DMS114 treated with DMSO at 0.1 percent for 48 hours (cell line): ENCODE data around the gene HS6ST1.

Experiments
- DNase-seq: peaks from one replicate; lab custom pipeline; 2025; ENCODE audit not compliant: unreplicated experiment; lab: John Stamatoyannopoulos, UW

The HS6ST1 gene

DNA sequence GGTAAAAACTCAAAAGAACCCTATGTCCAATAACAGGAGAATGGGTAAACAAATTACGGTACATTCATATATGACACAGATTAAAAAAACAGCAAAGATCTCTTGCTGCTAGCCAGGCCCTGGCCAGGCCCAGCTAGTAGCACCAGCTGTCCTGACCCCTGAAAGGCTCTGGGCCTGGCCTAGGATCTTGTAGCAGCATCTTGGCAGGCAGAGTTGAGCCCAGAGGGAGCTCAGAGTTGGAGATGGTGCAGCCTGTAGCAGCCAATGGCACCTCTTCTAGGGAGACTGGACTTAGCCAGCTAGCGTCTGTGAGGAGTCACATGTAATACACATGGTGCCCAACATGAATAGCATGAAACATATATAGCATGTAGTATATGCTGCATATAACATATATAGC, 69.1 kb downstream of the HS6ST1 start:
- no peak for DNase-seq

DNA sequence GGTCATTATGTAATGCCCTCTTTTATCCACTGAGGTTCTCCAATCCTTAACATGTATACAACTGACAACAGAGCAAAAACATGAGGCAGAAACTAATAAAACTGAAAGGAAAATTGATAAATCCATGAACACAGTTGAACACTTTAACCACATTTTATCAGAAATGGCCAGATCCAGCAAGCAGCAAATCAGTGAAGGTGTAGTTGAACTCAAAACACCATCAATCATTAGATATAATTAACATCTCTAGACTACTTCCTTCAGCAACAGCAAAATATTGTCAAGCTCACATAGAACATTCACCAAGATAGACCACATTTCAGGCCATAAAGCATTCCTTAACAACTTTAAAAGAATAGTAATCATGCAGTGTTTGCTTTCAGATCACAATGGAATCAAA, 72.9 kb downstream of the HS6ST1 start:
- DNase-seq: no peak

DNA sequence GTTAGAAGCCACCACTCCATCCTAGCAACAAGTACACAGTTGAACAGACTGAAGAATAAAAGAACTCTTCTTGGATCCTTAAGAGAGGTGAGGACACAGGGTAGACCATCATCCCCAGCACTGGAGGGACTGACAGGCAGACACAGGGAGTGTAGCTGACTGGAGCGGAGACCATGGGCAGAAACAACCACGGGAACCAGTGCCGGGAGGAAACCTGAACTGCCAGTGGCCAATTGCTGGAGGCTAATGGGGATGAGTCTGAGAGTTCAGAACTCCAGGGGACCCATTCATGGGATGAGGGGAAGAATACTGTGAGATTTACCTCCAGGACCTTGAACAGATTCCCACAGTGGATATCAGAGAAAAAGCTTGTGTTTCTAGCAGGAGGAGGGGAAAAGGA, 76.8 kb downstream of the HS6ST1 start:
- no peak for DNase-seq

DNA sequence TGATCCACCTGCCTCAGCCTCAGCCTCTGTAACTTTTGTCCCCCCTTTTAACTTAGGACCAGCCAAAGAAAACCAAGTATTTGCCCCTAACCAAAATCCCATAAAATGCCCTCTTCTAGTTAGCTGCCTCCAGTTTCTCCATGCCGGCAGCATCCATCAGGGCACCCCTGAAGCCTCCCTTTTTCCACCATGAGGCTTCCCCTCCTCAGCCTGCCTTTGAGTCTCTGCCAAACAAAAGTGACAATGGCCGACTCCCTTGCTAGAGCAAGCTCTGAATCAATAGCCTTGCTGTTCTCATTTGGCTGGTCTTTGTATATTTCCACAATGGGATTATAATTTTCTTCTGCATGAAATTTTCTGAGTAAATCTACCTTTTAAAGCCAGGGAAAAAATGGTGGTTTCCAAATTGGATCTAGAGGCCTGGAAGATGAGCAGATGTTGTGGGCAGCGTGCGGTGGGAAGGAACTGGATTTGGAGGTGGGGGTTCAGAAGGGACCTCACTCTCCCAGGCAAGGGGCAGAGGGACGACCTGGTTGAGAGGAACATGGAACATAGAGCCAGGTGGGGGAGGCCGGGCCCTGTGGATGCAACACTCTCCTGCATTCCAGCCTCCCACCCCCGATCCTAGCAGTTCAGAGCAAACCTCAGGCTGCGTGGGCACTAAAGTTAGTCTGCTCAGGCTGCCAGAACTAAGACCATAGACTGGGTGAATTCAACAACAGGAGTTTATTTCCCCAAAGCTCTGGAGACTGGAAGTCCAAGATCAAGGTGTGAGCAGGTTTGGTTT, 80.6 kb downstream of the HS6ST1 start:
- no peak for DNase-seq

DNA sequence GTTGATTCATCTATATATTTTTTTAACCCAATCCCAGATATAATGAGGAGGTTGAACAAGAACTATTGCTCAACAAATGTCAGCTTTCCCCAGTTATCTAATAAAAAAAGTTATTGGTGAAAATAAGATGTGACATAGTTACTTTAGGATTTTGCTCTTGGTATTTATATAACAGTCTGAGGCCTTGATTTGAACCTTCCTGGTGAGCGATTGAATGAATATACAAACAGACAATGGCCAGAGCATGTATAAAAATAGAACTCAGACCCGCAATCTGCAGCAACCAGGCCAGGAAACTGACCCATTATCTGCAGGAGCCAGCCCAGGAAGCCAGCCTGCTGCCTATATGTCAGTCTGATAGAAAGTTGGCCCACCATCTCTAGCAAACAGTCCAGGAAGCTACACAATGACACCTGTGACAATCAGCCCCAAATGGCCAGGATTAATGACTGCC, 81.6 kb downstream of the HS6ST1 start:
- no peak for DNase-seq

DNA sequence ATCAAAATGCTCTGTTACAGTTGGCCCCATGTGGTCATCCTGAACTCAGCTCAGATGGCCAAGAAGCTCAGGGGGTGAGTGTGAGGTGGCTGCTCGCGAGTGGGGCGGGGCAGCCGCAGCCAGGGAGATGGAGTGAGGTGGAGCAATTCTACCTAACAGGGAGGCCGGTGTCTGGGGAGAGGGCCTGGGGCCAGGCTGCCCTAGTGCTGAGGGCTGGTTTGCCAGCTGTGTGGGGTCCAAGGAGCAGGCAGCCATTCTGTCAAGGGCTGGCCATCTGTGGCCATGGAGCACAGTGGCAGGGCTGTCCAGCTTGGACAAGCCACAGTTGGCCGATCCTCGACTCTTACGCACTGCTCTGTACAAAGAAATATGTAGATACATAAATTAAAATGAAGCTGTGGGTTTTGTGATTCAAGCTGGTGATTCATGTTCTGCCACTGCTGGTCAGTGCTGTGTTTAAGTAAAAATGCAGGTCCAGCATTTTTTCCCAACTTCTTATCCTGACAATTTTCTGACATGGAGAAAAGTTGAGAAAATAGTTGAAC, 82.1 kb downstream of the HS6ST1 start:
- no peak for DNase-seq

DNA sequence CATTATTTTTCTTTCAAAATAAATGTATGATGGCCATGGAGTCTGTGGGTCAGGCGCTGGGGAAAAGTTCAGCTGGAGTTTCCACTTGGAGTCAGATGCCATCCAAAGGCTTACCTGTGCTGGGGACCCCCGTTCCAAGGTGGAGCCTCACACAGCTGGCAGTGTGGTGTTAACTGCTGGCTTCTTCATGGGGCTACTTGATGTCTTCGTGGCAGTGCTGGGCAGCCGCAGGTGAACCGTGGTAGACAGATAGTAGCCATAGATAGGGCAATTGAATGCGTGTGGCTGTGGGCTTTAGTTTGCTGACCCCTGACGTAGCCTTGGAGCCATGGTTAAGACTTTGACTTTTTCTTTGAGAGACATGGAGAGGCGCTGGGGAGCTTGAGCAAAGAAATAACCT, 83.1 kb downstream of the HS6ST1 start:
- DNase-seq: no peak

DNA sequence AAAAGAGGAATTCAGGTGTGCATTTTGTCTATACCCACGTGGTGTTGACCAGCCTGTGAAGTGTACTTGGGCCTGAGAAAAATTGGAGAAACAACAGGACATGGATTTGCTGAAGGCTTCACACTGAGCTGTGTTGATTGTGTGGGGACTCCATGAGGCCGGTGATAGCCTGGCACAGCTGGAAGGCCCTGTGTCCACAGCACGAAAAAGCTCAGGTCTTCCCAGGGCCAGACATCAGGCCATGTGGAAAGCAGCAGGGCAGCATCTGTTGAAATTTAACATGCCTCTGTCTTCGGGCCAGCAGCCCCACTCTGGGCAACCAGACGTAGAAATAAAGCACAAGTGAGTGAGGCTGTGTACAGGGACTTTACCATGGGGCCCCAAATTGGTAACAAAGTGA, 84.1 kb downstream of the HS6ST1 start:
- no peak for DNase-seq

DNA sequence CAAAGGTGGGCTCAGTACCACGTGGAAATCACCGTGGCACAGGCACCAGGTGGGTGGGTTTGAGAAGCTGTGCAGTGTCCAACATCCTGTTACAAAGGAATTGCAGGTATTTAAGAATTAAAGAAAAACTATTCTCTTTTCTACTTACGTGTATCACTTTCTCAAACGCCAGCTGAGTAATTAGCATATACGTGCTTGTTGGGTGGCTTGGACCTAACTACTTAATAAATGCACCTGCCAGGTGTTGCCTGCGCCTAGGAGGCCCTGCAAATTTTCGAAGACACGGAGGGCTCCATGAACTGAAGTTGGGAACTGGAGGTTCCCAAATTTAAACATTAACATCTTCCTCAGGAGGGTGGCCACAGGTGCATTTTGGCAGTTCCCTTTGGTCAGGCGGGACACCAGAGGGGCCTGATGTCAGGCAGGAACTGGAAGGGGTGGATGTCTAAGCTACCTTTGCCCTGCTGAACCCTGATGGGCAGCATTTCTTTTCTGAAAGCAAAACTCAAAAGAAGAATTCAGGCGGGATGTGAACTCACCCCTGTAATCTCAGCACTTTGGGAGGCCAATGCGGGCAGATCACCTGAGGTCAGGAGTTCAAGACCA, 84.8 kb downstream of the HS6ST1 start:
- DNase-seq: no peak

DNA sequence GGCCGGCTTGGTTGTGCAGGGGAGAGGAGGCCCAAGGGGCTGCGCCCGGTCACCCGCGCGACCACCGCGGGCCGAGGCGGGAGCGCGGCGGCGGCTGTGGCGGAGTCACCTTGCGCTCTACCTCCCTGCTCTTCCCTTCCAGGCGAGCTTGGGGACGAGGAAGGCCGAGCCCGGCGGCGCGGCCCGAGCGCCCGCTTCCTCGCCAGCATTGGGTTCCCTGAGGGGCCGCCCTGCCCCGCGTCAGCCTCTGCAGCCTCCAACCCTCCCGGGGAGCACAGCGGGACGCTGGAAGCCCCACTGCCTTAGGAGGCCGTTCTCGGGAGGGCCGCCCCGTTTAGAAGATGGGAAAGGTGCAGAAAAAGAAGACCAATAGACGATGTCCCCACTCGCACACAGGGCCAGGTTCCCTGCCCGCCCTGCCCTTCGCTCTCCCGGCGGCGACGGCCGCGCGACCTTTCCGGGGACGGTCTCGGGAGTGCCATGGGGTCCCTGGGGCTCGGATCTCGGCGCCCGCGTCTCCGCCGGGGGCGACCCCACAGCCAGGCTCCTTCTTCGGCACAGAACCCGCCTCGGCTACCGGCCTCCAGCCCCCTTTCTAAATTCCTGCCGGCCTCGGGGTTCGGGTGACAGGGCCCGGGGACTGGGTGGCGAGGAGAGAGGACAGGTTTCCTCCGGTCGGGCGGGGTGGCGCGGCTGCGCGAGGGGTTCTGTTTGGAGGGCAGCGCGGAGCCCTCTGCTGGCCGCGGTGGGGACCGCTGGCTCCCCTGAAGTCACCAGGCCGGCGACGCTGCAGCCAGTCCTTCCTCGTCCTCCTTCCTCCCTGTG, 85.5 kb downstream of the HS6ST1 start:
- peak; percentile 21 for DNase-seq

DNA sequence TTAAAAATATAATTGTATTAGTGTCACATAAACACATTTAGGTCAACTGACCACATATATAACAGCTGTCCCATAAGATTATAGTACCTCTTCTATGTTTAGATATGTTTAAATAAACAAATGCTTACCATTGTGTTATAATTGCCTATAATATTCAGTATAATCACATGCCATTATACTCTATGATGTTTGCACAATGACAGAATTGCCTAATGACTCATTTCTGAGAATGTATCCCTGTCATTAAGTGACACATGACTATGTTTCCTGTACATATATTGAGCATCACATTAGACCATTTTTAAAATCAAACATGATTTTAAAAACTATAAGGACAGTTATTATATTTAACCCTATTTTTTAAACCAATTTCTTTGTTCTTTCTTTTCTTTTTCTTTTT, 89.8 kb downstream of the HS6ST1 start:
- DNase-seq: no peak

DNA sequence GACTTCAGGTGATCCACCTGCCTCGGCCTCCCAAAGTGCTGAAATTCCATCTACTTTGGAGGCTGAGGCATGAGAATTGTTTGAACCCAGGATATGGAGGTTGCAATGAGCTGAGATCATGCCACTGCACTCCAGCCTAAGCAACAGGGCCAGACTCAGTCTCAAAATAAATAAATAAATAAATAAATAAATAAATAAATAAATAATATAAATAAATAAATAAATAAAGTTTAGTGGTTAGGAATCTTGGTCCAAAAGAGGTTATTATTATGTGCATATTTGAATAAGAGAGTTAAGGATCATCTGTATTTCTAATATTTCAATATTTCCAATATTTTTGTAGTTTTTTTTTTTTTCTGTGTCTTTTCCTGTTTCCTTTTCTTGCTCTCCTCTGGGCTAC, 90.8 kb downstream of the HS6ST1 start:
- no peak for DNase-seq

DNA sequence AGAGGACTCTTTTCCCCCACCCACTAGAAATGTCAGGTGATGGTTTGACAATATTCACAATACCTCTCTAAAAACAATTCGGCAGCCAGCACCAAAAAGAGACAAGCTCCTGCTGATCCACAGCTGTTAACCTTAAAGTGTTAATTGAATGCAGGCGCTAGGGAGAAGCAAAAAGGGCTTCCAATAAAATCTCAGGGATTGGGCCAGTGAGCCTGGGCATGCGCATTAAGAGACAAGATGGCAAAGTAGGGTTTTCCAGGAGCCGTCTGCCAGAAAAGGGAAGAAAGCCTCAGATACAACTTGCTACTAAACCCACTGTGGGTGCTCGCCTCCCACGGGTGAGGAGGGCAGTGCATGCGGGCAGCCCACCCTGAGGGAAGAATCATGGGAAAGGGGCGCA, 98.8 kb downstream of the HS6ST1 start:
- DNase-seq: no peak

DNA sequence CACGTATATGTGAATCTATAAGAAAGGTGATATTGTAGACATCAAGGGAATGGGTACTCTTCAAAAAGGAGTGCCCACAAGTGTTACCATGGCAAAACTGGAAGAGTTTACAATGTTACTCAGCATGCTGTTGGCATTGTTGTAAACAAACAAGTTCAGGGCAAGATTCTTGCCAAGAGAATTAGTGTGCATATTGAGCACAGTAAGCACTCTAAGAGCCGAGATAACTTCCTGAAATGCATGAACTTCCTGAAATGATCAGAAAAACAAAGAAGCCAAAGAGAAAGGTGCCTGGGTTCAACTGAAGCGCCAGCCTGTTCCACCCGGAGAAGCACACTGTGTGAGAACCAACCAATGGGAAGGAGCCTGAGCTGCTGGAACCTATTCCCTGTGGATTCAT, 101.0 kb downstream of the HS6ST1 start:
- no peak for DNase-seq

DNA sequence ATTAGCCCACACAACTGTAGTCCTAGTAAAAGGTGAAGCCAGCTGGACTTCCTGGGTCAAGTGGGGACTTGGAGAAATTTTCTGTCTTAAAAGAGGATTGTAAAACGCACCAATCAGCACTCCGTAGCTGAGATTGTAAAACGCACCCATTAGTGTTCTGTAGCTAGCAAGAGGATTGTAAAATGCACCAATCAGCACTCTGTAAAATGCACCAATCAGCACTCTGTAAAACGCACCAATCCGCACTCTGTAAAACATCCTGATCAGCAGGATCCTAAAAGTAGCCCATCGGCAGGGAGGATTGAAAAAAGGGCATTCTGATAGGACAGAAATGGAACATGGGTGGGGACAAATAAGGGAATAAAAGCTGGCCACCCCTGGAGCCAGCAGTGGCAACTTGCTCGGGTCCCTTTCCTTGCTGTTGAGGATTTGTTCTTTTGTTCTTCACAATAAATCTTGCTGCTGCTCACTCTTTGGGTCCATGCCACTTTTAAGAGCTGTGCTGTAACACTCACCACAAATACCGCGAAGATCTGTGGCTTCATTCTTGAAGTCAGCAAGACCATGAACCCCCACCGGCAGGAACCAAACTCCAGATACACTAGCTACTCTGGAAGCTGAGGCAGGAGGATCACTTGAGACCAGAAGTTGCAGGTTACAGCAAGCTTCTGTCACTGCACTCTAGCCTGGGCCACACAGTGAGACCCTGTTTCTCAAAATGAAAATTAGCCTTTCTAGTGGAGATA, 102.6 kb downstream of the HS6ST1 start:
- DNase-seq: no peak
